ENCODE results near the gene GHRHR.

- TF ChIP-seq CTCF (IDR thresholded peaks at IDR 0.05) (no peak), POLR2A (IDR thresholded peaks at IDR 0.05) (no peak), POLR2AphosphoS5 (IDR thresholded peaks at IDR 0.05) (no peak)
Observed at GRCh38 chr7:30975256-30975899, 11.6 kb downstream of the GHRHR start.
